HG03354 (cell line): ENCODE results near the gene AGFG1.
"Not testable (repeated sequence)": the region's sequence is repeated elsewhere in the genome, so short reads cannot be mapped to it uniquely, and the experiment has no call there.

Experiments used
- ATAC-seq: cut with Tn5 transposase; IDR thresholded peaks from one replicate; pipeline ENCODE4 v1.9.1; 2021; ENCODE audit warnings: mild to moderate bottlenecking; ENCODE audit not compliant: unreplicated experiment, poor library complexity, severe bottlenecking

The AGFG1 gene

GRCh38 chr2:227595797-227596196 is 123.8 kb downstream of the AGFG1 start:
- no peak for ATAC-seq

GRCh38 chr2:227597036-227597435 is 125.1 kb downstream of the AGFG1 start:
- ATAC-seq = no peak

GRCh38 chr2:227597998-227598397 is 126.0 kb downstream of the AGFG1 start:
- ATAC-seq = no peak

GRCh38 chr2:227598835-227599503 is 127.0 kb downstream of the AGFG1 start, which contains the start of gene SCYGR2:
TSS of gene SCYGR2 (plus strand) at chr2:227598893. CDS start at chr2:227598893, 0 bp downstream.
- ATAC-seq = not testable (repeated sequence)

GRCh38 chr2:227602358-227602757 is 130.4 kb downstream of the AGFG1 start:
- no peak for ATAC-seq

GRCh38 chr2:227606476-227606875 is 134.5 kb downstream of the AGFG1 start:
- no peak for ATAC-seq

- no peak for ATAC-seq
These were observed 136.0 kb downstream of the AGFG1 start for GRCh38 chr2:227607941-227608340.

- ATAC-seq = peak; percentile 56
These were observed 136.8 kb downstream of the AGFG1 start for GRCh38 chr2:227608561-227609338.

- no peak for ATAC-seq
These were observed 138.2 kb downstream of the AGFG1 start for GRCh38 chr2:227610123-227610522.
